Smooth muscle cell (in vitro differentiated cells): Measurements from ENCODE around the gene SPRY4. TPM values are rescaled to one million over a fixed set of nuclear protein-coding genes. Genes with fewer than 3 reads are reported as not detected.

Source experiments
- DNase-seq: peaks from one replicate; lab custom pipeline; 2025; ENCODE audit not compliant: unreplicated experiment; lab: John Stamatoyannopoulos, UW
- H2AFZ ChIP-seq: fragments of 200-600 bp; sonication (generic); 2 replicates; pipeline ENCODE4 v1.6.0; 2016; ENCODE audit warnings: antibody characterized with exemption, low read depth, mild to moderate bottlenecking
- H3F3A ChIP-seq: fragments of 200-600 bp; sonication (generic); 2 replicates; pipeline ENCODE4 v1.6.0; 2017; ENCODE audit warnings: antibody characterized with exemption, low read depth
- H3K27ac ChIP-seq: fragments of 200-600 bp; sonication (generic); 2 replicates; pipeline ENCODE4 v1.5.1; 2016; ENCODE audit warnings: low read depth, mild to moderate bottlenecking
- H3K27me3 ChIP-seq: fragments of 200-600 bp; sonication (generic); 2 replicates; pipeline ENCODE4 v1.6.1; 2016; ENCODE audit warnings: low read depth, mild to moderate bottlenecking
- H3K36me3 ChIP-seq: fragments of 200-600 bp; sonication (generic); 2 replicates; pipeline ENCODE4 v1.5.1; 2016; ENCODE audit warnings: low read depth
- H3K4me1 ChIP-seq: fragments of 200-600 bp; sonication (generic); 2 replicates; pipeline ENCODE4 v1.5.1; 2016; ENCODE audit warnings: low read depth
- H3K4me2 ChIP-seq: fragments of 200-600 bp; sonication (generic); 2 replicates; pipeline ENCODE4 v1.6.0; 2016; ENCODE audit warnings: mild to moderate bottlenecking
- H3K4me3 ChIP-seq: fragments of 200-600 bp; sonication (generic); 2 replicates; pipeline ENCODE4 v1.5.1; 2016; ENCODE audit warnings: mild to moderate bottlenecking
- H3K79me2 ChIP-seq: fragments of 200-600 bp; sonication (generic); 2 replicates; pipeline ENCODE4 v1.6.0; 2016; ENCODE audit warnings: low read depth, mild to moderate bottlenecking
- H3K9ac ChIP-seq: fragments of 200-600 bp; sonication (generic); 2 replicates; pipeline ENCODE4 v1.6.0; 2016; ENCODE audit warnings: low read depth
- H3K9me3 ChIP-seq: fragments of 200-600 bp; sonication (generic); replicated peaks from 2 replicates; pipeline ENCODE4 v1.5.1; 2016; ENCODE audit warnings: low read depth
- H4K20me1 ChIP-seq: fragments of 200-600 bp; sonication (generic); 2 replicates; pipeline ENCODE4 v1.6.0; 2016; ENCODE audit warnings: low read depth
- WGBS: methylation state at CpG from one replicate; pipeline ENCODE4 v1.1.7; 2016; ENCODE audit warnings: low lambda C conversion rate; 5-methylcytosine and 5-hydroxymethylcytosine counted together
- polyA plus RNA-seq: library from polyadenylated mRNA; unstranded; fragments of >200 nt; fragmentation: Nextera tagmentation; extraction: Ambion mirVana; gene quantifications from 2 replicates; pipeline ENCODE4 v1.2.1, GENCODE V29; 2016
- total RNA-seq: library from RNA; depleted of rRNA; stranded (reverse); fragments of >200 nt; gene quantifications from 2 replicates; pipeline ENCODE4 v1.2.3, GENCODE V29; 2014
- TF ChIP-seq, protein P1 (sequence below): fragments of 200-600 bp; sonication (generic); IDR thresholded peaks from 2 replicates; pipeline ENCODE4 v1.5.1; 2017; ENCODE audit warnings: borderline replicate concordance, mild to moderate bottlenecking, antibody characterized with exemption; ENCODE audit not compliant: insufficient read depth, poor library complexity, severe bottlenecking

Gene SPRY4, protein sequence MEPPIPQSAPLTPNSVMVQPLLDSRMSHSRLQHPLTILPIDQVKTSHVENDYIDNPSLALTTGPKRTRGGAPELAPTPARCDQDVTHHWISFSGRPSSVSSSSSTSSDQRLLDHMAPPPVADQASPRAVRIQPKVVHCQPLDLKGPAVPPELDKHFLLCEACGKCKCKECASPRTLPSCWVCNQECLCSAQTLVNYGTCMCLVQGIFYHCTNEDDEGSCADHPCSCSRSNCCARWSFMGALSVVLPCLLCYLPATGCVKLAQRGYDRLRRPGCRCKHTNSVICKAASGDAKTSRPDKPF
- total RNA-seq (62.7 and 74.2 TPM in 2 replicates), polyA plus RNA-seq (47.4 and 49.3 TPM in 2 replicates)

DNA sequence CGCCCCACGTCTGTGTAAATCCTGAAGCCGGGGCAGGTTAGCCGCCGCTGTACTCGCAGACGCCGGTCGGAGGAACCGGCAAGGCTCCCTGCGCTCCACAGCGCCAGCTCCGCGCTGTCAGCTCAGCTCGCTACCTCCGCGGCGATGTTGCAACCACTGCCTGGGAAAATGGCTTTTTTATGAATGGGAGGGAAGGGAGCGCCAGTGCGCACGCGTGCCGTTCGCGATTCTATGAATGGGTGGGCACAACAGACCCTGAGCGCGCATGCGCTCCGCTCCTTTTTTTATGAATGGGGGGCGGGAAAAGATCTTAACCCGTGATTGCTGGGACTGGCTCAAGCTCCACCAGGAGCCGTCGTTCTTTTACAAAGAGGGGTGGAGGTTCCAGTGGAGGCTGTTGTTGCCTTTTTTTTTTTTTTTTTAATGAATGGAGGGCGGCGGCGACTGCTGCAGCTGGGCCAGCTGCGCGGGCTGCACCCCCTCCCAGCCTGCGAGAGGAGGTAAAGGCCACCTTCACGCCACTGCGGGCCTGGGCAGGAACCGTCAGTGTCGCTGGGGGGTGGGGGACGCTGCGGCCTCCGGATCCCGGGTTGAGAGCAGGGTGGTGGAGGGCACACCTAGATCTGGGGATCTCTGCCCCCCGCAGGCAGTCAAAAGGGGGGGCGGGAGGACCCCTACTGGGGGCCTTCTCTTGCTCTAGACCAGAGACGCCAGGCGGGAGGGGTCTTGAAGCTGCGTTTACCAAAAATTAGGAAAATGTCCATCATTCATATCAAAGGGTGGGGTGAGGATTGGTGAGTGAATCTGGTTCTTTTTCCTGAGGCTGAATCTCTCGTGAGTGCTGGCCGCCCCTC is at the start of gene SPRY4:
TSS of gene SPRY4 (minus strand) at position 151 of the 854 bp plus-strand sequence. CDS start 9,913 bp downstream, outside the sequence.
- Histone ChIP-seq H4K20me1 (peaks cover 46% of the 10 kb centered on the region), H3K9ac (peak within 1 kb of the TSS; percentile 88), H3K36me3 (no peaks in the 10 kb centered on the region), H3K4me2 (peak within 1 kb of the TSS; percentile 97), H3K9me3 (no peaks in the 10 kb centered on the region), H2AFZ (no peak within 1 kb of the TSS), H3K27ac (peak within 1 kb of the TSS; percentile 94), H3K4me1 (peaks cover 39% of the 10 kb centered on the region), H3K27me3 (no peaks in the 10 kb centered on the region), H3K79me2 (peaks cover 62% of the 10 kb centered on the region), H3F3A (peaks cover 35% of the 10 kb centered on the region), H3K4me3 (peak within 1 kb of the TSS; percentile 90)
- under 1% methylated on average over 47 of the region's 54 CpGs for WGBS
- TF ChIP-seq, protein P1, sequence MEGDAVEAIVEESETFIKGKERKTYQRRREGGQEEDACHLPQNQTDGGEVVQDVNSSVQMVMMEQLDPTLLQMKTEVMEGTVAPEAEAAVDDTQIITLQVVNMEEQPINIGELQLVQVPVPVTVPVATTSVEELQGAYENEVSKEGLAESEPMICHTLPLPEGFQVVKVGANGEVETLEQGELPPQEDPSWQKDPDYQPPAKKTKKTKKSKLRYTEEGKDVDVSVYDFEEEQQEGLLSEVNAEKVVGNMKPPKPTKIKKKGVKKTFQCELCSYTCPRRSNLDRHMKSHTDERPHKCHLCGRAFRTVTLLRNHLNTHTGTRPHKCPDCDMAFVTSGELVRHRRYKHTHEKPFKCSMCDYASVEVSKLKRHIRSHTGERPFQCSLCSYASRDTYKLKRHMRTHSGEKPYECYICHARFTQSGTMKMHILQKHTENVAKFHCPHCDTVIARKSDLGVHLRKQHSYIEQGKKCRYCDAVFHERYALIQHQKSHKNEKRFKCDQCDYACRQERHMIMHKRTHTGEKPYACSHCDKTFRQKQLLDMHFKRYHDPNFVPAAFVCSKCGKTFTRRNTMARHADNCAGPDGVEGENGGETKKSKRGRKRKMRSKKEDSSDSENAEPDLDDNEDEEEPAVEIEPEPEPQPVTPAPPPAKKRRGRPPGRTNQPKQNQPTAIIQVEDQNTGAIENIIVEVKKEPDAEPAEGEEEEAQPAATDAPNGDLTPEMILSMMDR, result no peak
- peak; percentile 90 for DNase-seq

DNA sequence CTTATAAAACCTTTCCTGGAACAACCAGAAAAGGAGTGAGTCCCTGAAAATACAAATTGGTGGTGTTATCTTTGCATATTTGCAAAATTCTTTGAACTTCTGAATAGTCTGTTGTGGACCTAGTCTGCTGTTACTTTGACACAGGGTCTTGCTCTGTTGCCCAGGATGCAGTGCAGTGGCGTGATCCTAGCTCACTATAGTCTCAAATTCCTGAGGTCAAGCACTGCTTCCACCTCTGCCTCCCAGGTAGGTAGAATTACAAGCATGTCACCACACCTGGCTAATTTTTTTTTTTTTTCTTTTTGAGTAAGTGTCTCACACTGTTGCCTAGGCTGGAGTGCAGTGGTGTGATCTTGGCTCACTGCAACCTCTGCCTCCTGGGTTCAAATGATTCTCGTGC is 43.7 kb upstream of the SPRY4 start:
- Histone ChIP-seq H3K79me2 (no peaks in the 10 kb centered on the region), H3K27ac (no peak overlapping the region), H3K9me3 (no peaks in the 10 kb centered on the region), H3K27me3 (no peaks in the 10 kb centered on the region), H3K9ac (no peak overlapping the region), H3K36me3 (no peaks in the 10 kb centered on the region), H2AFZ (no peak overlapping the region), H3F3A (peaks cover 5% of the 10 kb centered on the region), H4K20me1 (no peaks in the 10 kb centered on the region), H3K4me3 (no peak overlapping the region), H3K4me2 (no peak overlapping the region), H3K4me1 (no peaks in the 10 kb centered on the region)
- DNase-seq, result no peak
- TF ChIP-seq, protein P1, result no peak
- WGBS, result 98% methylated on average over 2 of the region's 2 CpGs

DNA sequence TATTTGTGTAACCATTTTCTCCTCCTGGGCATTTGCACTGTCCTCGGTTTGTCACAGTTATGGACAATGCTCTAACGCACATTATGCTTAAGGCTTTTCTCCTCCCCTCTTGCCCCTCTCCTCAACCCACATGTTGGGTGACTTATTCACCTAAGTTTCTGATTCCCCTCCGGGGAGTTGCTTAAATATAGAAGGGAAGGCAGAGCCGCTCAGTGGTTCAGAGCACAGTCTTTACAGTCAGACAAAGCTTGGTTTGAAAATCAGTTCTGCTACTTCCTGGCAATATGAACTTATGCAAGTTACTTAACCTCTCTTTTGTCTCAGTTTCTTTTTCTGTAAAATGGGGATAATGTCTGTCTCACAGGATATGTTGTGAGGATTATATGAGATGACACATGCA is 41.2 kb upstream of the SPRY4 start:
- TF ChIP-seq, protein P1, result no peak
- H3K4me3 ChIP-seq, result no peak overlapping the region
- H3K27ac ChIP-seq, result no peak overlapping the region
- DNase-seq, result no peak
- H3K4me1 ChIP-seq, result no peaks in the 10 kb centered on the region
- WGBS, result 94% methylated on average over 4 of the region's 4 CpGs
- peaks cover 5% of the 10 kb centered on the region for H3F3A ChIP-seq
- no peaks in the 10 kb centered on the region for H3K9me3 ChIP-seq
- H3K4me2 ChIP-seq, result no peak overlapping the region
- no peak overlapping the region for H3K9ac ChIP-seq
- H3K79me2 ChIP-seq, result no peaks in the 10 kb centered on the region
- H3K27me3 ChIP-seq, result no peaks in the 10 kb centered on the region
- H4K20me1 ChIP-seq, result no peaks in the 10 kb centered on the region
- no peaks in the 10 kb centered on the region for H3K36me3 ChIP-seq
- no peak overlapping the region for H2AFZ ChIP-seq
